ENCODE results near the gene SCGB1C1.

Gene SCGB1C1

GRCh38 chr11:236774-237767 lies 44.2 kb downstream of the SCGB1C1 start, which contains the start of gene PSMD13:
TSS of gene PSMD13 (plus strand) at chr11:236976. CDS start at chr11:237050, 74 bp downstream.
- peak; percentile 47; the same call in 1 of the 2 replicates for TF ChIP-seq TCF12 (IDR thresholded peaks at IDR 0.05; ENCODE audit: low read depth)
- TF ChIP-seq REST (IDR thresholded peaks at IDR 0.05; ENCODE audit: low read depth): no peak
- TF ChIP-seq CEBPB (IDR thresholded peaks at IDR 0.05): no peak
- TF ChIP-seq EGR1 (IDR thresholded peaks at IDR 0.05): peak; percentile 41; the same call in 1 of the 2 replicates
- TF ChIP-seq MAX (IDR thresholded peaks at IDR 0.05): no peak; the same call in none of the 2 replicates
- TF ChIP-seq EP300 (IDR thresholded peaks at IDR 0.05; ENCODE audit: borderline replicate concordance): no peak
- TF ChIP-seq ZBTB7A (IDR thresholded peaks at IDR 0.05; ENCODE audit: low read depth): peak; percentile 56; the same call in 1 of the 2 replicates
- peak; percentile 78 for TF ChIP-seq TAF1 (IDR thresholded peaks at IDR 0.05; ENCODE audit: low read depth)
- TF ChIP-seq TEAD4 (IDR thresholded peaks at IDR 0.05): no peak
- peak; percentile 76 for TF ChIP-seq YY1 (IDR thresholded peaks at IDR 0.05; ENCODE audit: low read depth)

- TF ChIP-seq TEAD4 (IDR thresholded peaks at IDR 0.05) (no peak), FOXM1 (IDR thresholded peaks at IDR 0.05; ENCODE audit: borderline replicate concordance, low read depth) (no peak), TCF12 (IDR thresholded peaks at IDR 0.05; ENCODE audit: low read depth) (no peak), USF1 (IDR thresholded peaks at IDR 0.05) (no peak), CEBPB (IDR thresholded peaks at IDR 0.05) (no peak), REST (IDR thresholded peaks at IDR 0.05; ENCODE audit: low read depth) (no peak), NFIC (IDR thresholded peaks at IDR 0.05) (no peak), EGR1 (IDR thresholded peaks at IDR 0.05) (no peak), YY1 (IDR thresholded peaks at IDR 0.05; ENCODE audit: low read depth) (no peak)
Observed at GRCh38 chr11:240315-240714, 47.4 kb downstream of the SCGB1C1 start.

GRCh38 chr11:241634-242033 lies 48.8 kb downstream of the SCGB1C1 start:
- no peak for TF ChIP-seq YY1 (IDR thresholded peaks at IDR 0.05; ENCODE audit: low read depth)
- no peak for TF ChIP-seq CREB1 (IDR thresholded peaks at IDR 0.05; ENCODE audit: low read depth)
- no peak for TF ChIP-seq CEBPB (IDR thresholded peaks at IDR 0.05)
- no peak for TF ChIP-seq RAD21 (IDR thresholded peaks at IDR 0.05; ENCODE audit: low read depth)
- no peak for TF ChIP-seq EGR1 (IDR thresholded peaks at IDR 0.05)
- TF ChIP-seq TEAD4 (IDR thresholded peaks at IDR 0.05): no peak
- TF ChIP-seq MAX (IDR thresholded peaks at IDR 0.05): no peak
- no peak for TF ChIP-seq REST (IDR thresholded peaks at IDR 0.05; ENCODE audit: low read depth)
- TF ChIP-seq TAF1 (IDR thresholded peaks at IDR 0.05; ENCODE audit: low read depth): no peak

All from Ishikawa (cell line).